Mucosa of gallbladder (tissue), 1 donor: ENCODE results near the gene CARS2. TPM values are rescaled to one million over a fixed set of nuclear protein-coding genes. Genes with fewer than 3 reads are reported as not detected.
A peak's percentile ranks its signal among the peaks of the same experiment; 100 is the strongest.

Source experiments
- DNase-seq: peaks from one replicate; pipeline ENCODE4 v3.0.0-alpha.2; 2020; ENCODE audit warnings: low spot score
- total RNA-seq: library from RNA; stranded (reverse); gene quantifications from one replicate; pipeline ENCODE4 v1.2.1, GENCODE V29; 2021
- donor health status: DM: no; HTN: no; CAD: no.

Gene CARS2
- total RNA-seq, 1 donor from 2014 or later, result 62.8 TPM

GRCh38 chr13:110652764-110653163 lies 53.2 kb downstream of the CARS2 start:
- DNase-seq, result no peak

GRCh38 chr13:110652231-110652730 lies 53.6 kb downstream of the CARS2 start:
- DNase-seq, result no peak

- no peak for DNase-seq
Observed at GRCh38 chr13:110651726-110652230, 54.1 kb downstream of the CARS2 start.

GRCh38 chr13:110651271-110651670 lies 54.6 kb downstream of the CARS2 start:
- no peak for DNase-seq

GRCh38 chr13:110650436-110650835 lies 55.5 kb downstream of the CARS2 start:
- DNase-seq, result no peak

GRCh38 chr13:110649551-110649950 lies 56.4 kb downstream of the CARS2 start:
- no peak for DNase-seq

- no peak for DNase-seq
Observed at GRCh38 chr13:110648848-110649421, 57.0 kb downstream of the CARS2 start.

- no peak for DNase-seq
Observed at GRCh38 chr13:110648146-110648819, 57.6 kb downstream of the CARS2 start.

GRCh38 chr13:110647365-110647737 lies 58.6 kb downstream of the CARS2 start:
- DNase-seq, result no peak

- no peak for DNase-seq
Observed at GRCh38 chr13:110646442-110647364, 59.2 kb downstream of the CARS2 start.

GRCh38 chr13:110645750-110646149 lies 60.2 kb downstream of the CARS2 start:
- DNase-seq, result no peak

GRCh38 chr13:110644892-110645521 lies 60.9 kb downstream of the CARS2 start:
- DNase-seq, result peak; percentile 61

GRCh38 chr13:110643768-110644421 lies 62.0 kb downstream of the CARS2 start:
- DNase-seq, result no peak

- no peak for DNase-seq
Observed at GRCh38 chr13:110643324-110643723, 62.6 kb downstream of the CARS2 start.

- no peak for DNase-seq
Observed at GRCh38 chr13:110642291-110642981, 63.5 kb downstream of the CARS2 start.

- no peak for DNase-seq
Observed at GRCh38 chr13:110641055-110642015, 64.6 kb downstream of the CARS2 start.

- no peak for DNase-seq
Observed at GRCh38 chr13:110640591-110641029, 65.3 kb downstream of the CARS2 start.

- DNase-seq, result no peak
Observed at GRCh38 chr13:110639935-110640334, 66.0 kb downstream of the CARS2 start.
